Prostate gland (tissue), 2 donors: ENCODE results near the gene SPATA12. TPM values are rescaled to one million over a fixed set of nuclear protein-coding genes. Genes with fewer than 3 reads are reported as not detected.

Experiments
- DNase-seq: peaks from one replicate; pipeline ENCODE4 v3.0.0-alpha.2; 2019; ENCODE audit warnings: low spot score
- H3K27ac ChIP-seq, 2 donors: fragments of 200-600 bp; sonication (generic); 2 replicates each; pipeline ENCODE4 v1.5.1; 2017 to 2019
- H3K27me3 ChIP-seq: fragments of 200-600 bp; sonication (generic); replicated peaks from 2 replicates; pipeline ENCODE4 v1.5.1; 2019; ENCODE audit not compliant: insufficient read depth
- H3K36me3 ChIP-seq, 2 donors: fragments of 200-600 bp; sonication (generic); 1 replicate in 1 of 2; 2 replicates in 1 of 2; pipeline versions ENCODE4 v1.5.1 to v1.8.1; 2017 to 2019
- H3K4me1 ChIP-seq: fragments of 200-600 bp; sonication (generic); replicated peaks from 2 replicates; pipeline ENCODE4 v1.5.1; 2019
- H3K4me3 ChIP-seq, 2 donors: fragments of 200-600 bp; sonication (generic); 2 replicates each; pipeline ENCODE4 v1.5.1; 2017 to 2019
- H3K9me3 ChIP-seq: fragments of 200-600 bp; sonication (generic); 2 replicates; pipeline ENCODE4 v1.5.1; 2017
- CTCF ChIP-seq, 4 experiments: fragments of 200-600 bp in 2 of 4; fragments of 450-650 bp in 2 of 4; sonication (generic) in 2 of 4; IDR thresholded peaks; 1 replicate in 3 of 4; 2 replicates in 1 of 4; pipeline ENCODE4 v1.5.1; 2016 to 2019; ENCODE audit warnings: antibody characterized with exemption in 4 of 4, mild to moderate bottlenecking in 2 of 4, moderate library complexity in 2 of 4
- POLR2A ChIP-seq: fragments of 450-650 bp; IDR thresholded peaks from one replicate; pipeline ENCODE4 v1.6.1; 2016; ENCODE audit warnings: antibody characterized with exemption, mild to moderate bottlenecking
- POLR2AphosphoS5 ChIP-seq: sonication (generic); formaldehyde crosslinking; IDR thresholded peaks from one replicate; pipeline ENCODE4 v1.6.1; 2017; ENCODE audit warnings: antibody characterized with exemption
- WGBS: methylation state at CpG from one replicate; pipeline ENCODE4 v1.1.5; 2018; 5-methylcytosine and 5-hydroxymethylcytosine counted together
- intact Hi-C: fragments of 100-400 bp; cut with DNase I; formaldehyde crosslinking; loops from one replicate; pipeline ENCODE4 v1.14.2; 2022
- total RNA-seq, 2 donors: library from RNA; depleted of rRNA; stranded (reverse); fragments of >200 nt; gene quantifications; one replicate each; pipeline ENCODE4 v1.1.0, GENCODE V29; 2016

SPATA12 gene
- total RNA-seq, 2 donors from 2014 or later = 0.28 TPM; not detected in 1

DNA sequence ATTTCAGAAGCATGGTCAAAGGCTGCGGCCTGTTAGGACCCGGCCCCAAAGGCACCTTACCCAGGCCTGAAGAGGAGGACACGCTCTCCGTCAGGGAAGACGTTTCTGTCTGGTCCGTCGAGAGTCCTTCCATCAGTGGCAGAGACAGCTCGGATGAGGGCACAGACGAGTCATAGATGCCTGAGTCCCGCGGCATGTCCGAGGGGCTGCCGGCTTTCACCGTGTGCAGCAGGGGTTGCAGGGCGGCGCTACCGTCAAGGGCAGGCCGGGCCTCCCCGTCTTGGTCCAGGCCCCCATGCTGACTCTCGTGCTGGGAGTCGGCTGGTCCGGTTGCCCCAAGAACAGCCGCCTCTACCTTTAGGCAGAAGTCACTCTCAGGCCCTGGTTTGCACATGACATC lies 37.1 kb downstream of the SPATA12 start:
- Histone ChIP-seq H3K27ac (no peak overlapping the region), H3K9me3 (no peaks in the 10 kb centered on the region), H3K27me3 (no peaks in the 10 kb centered on the region), H3K4me3 (no peak overlapping the region), H3K36me3 (no peaks in the 10 kb centered on the region), H3K4me1 (no peaks in the 10 kb centered on the region)
- no peak for TF ChIP-seq POLR2AphosphoS5
- intact Hi-C loops = no loop called here
- 94% methylated on average over 23 of the region's 23 CpGs for WGBS
- no peak for DNase-seq

DNA sequence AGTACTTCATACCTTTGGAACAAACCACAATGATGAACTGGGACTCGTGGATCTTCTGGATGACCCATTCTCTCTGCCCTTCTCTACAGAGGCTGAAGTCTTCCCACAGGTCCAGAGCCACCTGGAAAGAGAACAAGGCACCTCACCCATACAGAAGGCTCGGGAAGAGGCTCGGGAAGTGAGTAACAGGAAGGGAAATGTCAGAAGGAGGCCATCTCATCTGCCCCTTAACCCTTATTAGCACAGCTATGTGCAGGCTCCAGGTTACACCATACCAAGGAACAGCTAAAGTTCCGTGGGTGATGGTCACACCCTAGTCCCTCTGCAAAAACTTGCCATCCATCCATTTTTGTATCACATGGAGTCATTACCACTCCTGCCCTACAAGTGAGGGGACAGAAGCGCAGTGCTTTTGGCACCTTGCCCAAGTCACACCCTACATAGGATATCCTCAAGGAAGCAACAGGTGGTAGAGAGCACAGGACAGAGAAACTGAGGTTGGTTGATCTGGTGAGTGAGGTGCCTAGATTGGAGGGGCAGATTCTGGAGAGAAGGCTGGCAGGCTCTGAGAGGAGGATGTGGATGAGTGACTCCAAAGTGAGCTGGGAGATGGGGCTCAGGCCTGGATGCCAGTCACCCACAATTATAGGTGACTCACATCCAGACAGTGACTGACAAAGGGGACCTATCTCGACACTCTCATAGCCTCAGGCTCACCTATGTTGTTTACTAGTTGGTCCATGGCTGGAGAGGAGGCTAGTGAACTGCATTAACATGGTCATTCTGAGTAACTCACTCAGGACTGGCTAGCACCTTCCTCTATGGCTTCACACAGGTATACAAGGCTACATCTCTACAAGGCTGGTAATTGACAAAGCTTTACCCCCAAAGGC lies 38.2 kb downstream of the SPATA12 start:
- TF ChIP-seq CTCF (IDR thresholded peaks at IDR 0.05) (no peak), POLR2AphosphoS5 (no peak), POLR2A (no peak)
- 75% methylated on average over 6 of the region's 6 CpGs for WGBS
- Histone ChIP-seq H3K36me3 (no peaks in the 10 kb centered on the region), H3K27ac (no peak overlapping the region), H3K4me3 (no peak overlapping the region), H3K27me3 (no peaks in the 10 kb centered on the region), H3K4me1 (no peaks in the 10 kb centered on the region), H3K9me3 (no peaks in the 10 kb centered on the region)
- DNase-seq = no peak
- intact Hi-C loops = loop anchor here (2.0 kb wide), 1 partner anchor 124 kb away; no protein-coding TSS in a partner anchor

GRCh38 chr3:57100046-57100695 lies 39.7 kb downstream of the SPATA12 start:
- Histone ChIP-seq H3K4me1 (no peaks in the 10 kb centered on the region), H3K27me3 (no peaks in the 10 kb centered on the region), H3K27ac (no peak overlapping the region), H3K4me3 (no peak overlapping the region), H3K36me3 (no peaks in the 10 kb centered on the region), H3K9me3 (no peaks in the 10 kb centered on the region)
- intact Hi-C loops = loop anchor here (5.0 kb wide), 1 partner anchor 67 kb away; the partner anchor contains the start of gene IL17RD
- TF ChIP-seq POLR2AphosphoS5 = peak; percentile 58
- TF ChIP-seq CTCF (IDR thresholded peaks at IDR 0.05) = peak; percentile 64 to 87 (median 84)
- TF ChIP-seq POLR2A = no peak
- WGBS = 14% methylated on average over 7 of the region's 7 CpGs
- DNase-seq = peak; percentile 70

GRCh38 chr3:57105585-57105984 lies 45.1 kb downstream of the SPATA12 start:
- Histone ChIP-seq H3K9me3 (no peaks in the 10 kb centered on the region), H3K4me1 (no peaks in the 10 kb centered on the region), H3K36me3 (no peaks in the 10 kb centered on the region), H3K27me3 (no peaks in the 10 kb centered on the region), H3K4me3 (no peak overlapping the region), H3K27ac (no peak overlapping the region)
- no peak for TF ChIP-seq CTCF (IDR thresholded peaks at IDR 0.05)
- TF ChIP-seq POLR2A = no peak
- TF ChIP-seq POLR2AphosphoS5 = no peak
- 96% methylated on average over 9 of the region's 9 CpGs for WGBS
- DNase-seq = no peak
- intact Hi-C loops = no loop called here

DNA sequence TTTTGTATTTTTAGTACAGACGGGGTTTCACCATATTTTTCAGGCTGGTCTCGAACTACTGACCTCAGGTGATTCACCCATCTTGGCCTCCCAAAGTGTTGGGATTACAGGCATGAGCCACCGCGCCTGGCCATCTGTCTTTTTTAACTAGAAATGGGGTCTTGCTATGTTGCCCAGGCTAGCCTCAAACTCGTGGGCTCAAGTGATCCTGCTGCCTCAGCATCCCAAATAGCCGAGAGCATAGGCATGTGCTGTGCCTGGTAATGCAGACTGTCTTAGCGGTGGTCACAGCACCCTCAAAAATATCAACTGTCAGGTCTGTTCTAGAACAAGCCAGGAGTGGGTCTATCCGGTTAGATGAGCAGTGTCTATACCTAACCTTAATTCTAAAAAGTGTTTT lies 48.2 kb downstream of the SPATA12 start:
- no peak overlapping the region for H3K27ac ChIP-seq
- H3K27me3 ChIP-seq = no peaks in the 10 kb centered on the region
- no peaks in the 10 kb centered on the region for H3K9me3 ChIP-seq
- TF ChIP-seq POLR2AphosphoS5 = no peak
- TF ChIP-seq POLR2A = no peak
- no peak for TF ChIP-seq CTCF (IDR thresholded peaks at IDR 0.05)
- no peak for DNase-seq
- H3K36me3 ChIP-seq = no peaks in the 10 kb centered on the region
- 94% methylated on average over 8 of the region's 8 CpGs for WGBS
- H3K4me3 ChIP-seq = no peak overlapping the region
- no peaks in the 10 kb centered on the region for H3K4me1 ChIP-seq
- intact Hi-C loops = no loop called here
